Calu3 (cell line): ENCODE measurements around the gene TUBB8. TPM values are rescaled to one million over a fixed set of nuclear protein-coding genes. Genes with fewer than 3 reads are reported as not detected.
A peak's percentile ranks its signal among the peaks of the same experiment; 100 is the strongest.

Experiments
- Bru-seq: library from RNA; stranded (reverse); fragments of 400-500 nt; gene quantifications from one replicate; lab custom pipeline; 2021; lab: Mats Ljungman, UMichigan
- BruChase-seq, 2 experiments: library from RNA; stranded (reverse); fragments of 400-500 nt; gene quantifications; one replicate each; lab custom pipeline; 2021; lab: Mats Ljungman, UMichigan
- BruUV-seq: library from RNA; stranded (reverse); fragments of 400-500 nt; replicated peaks from 2 replicates; lab custom pipeline; 2021; lab: Mats Ljungman, UMichigan
- CTCF ChIA-PET: fragments of 300-600 bp; sonication (Branson Sonifier 250); formaldehyde crosslinking; loops from one replicate; lab custom pipeline; 2022; ENCODE audit warnings: antibody characterized with exemption; lab: Charles Lee
- DNase-seq: peaks from one replicate; pipeline ENCODE4 v3.0.0; 2022
- H3K27ac Mint-ChIP-seq: one replicate; pipeline ENCODE4 v1.8.0; 2022; ENCODE audit warnings: mixed read lengths; ENCODE audit not compliant: unreplicated experiment
- H3K27me3 Mint-ChIP-seq: one replicate; pipeline ENCODE4 v1.8.0; 2022; ENCODE audit warnings: mixed read lengths; ENCODE audit not compliant: unreplicated experiment
- H3K36me3 Mint-ChIP-seq: one replicate; pipeline ENCODE4 v1.8.0; 2022; ENCODE audit warnings: mild to moderate bottlenecking, moderate library complexity, mixed read lengths; ENCODE audit not compliant: insufficient read depth, unreplicated experiment
- H3K4me1 Mint-ChIP-seq: one replicate; pipeline ENCODE4 v1.8.0; 2022; ENCODE audit warnings: mild to moderate bottlenecking, low read depth, mixed read lengths; ENCODE audit not compliant: unreplicated experiment
- H3K4me3 Mint-ChIP-seq: one replicate; pipeline ENCODE4 v1.8.0; 2022; ENCODE audit warnings: mild to moderate bottlenecking, low read depth, moderate library complexity, mixed read lengths; ENCODE audit not compliant: unreplicated experiment
- H3K9me3 Mint-ChIP-seq: one replicate; pipeline ENCODE4 v1.8.0; 2022; ENCODE audit warnings: low read depth, mixed read lengths; ENCODE audit not compliant: unreplicated experiment
- intact Hi-C: fragments of 100-400 bp; cut with micrococcal nuclease; formaldehyde crosslinking; loops from one replicate; pipeline ENCODE4 v1.10.0; 2022; ENCODE audit not compliant: unreplicated experiment
- long read RNA-seq: library from polyadenylated mRNA; stranded (forward); transcript quantifications from one replicate; pipeline ENCODE4 v2.0.0, GENCODE V29; 2022
- total RNA-seq: library from RNA; stranded (reverse); gene quantifications from 2 replicates; pipeline ENCODE4 v1.2.3, GENCODE V29; 2022
- TF ChIP-seq, protein P1 (sequence below): fragments of 200-600 bp; IDR thresholded peaks from one replicate; pipeline ENCODE4 v1.8.0; 2022; ENCODE audit warnings: antibody characterized with exemption; ENCODE audit not compliant: unreplicated experiment

The TUBB8 gene
- 0.34 TPM in 1 of 2 replicates, not detected in the other for total RNA-seq
- Bru-seq, nascent RNA: percentile 37 among the genes with signal in this experiment
- percentile 59 among the genes with signal in this experiment for BruChase-seq, experiment 1, labeled RNA remaining after a 6-hour chase
- BruChase-seq, experiment 2, labeled RNA remaining after a 2-hour chase: percentile 52 among the genes with signal in this experiment
- long read RNA-seq: 0 reads

- TF ChIP-seq, protein P1, sequence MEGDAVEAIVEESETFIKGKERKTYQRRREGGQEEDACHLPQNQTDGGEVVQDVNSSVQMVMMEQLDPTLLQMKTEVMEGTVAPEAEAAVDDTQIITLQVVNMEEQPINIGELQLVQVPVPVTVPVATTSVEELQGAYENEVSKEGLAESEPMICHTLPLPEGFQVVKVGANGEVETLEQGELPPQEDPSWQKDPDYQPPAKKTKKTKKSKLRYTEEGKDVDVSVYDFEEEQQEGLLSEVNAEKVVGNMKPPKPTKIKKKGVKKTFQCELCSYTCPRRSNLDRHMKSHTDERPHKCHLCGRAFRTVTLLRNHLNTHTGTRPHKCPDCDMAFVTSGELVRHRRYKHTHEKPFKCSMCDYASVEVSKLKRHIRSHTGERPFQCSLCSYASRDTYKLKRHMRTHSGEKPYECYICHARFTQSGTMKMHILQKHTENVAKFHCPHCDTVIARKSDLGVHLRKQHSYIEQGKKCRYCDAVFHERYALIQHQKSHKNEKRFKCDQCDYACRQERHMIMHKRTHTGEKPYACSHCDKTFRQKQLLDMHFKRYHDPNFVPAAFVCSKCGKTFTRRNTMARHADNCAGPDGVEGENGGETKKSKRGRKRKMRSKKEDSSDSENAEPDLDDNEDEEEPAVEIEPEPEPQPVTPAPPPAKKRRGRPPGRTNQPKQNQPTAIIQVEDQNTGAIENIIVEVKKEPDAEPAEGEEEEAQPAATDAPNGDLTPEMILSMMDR: no peak
- no peak for DNase-seq
- Mint-ChIP-seq H3K9me3 (no peaks in the 10 kb centered on the region), H3K4me1 (no peaks in the 10 kb centered on the region), H3K4me3 (no peak within 1 kb of the TSS), H3K27me3 (no peaks in the 10 kb centered on the region), H3K36me3 (no peaks in the 10 kb centered on the region), H3K27ac (no peak within 1 kb of the TSS)
- CTCF ChIA-PET: no interaction called here
- intact Hi-C loops: no loop called here
- no TSS peak for BruUV-seq
Observed at GRCh38 chr10:48996-49395, at the start of gene TUBB8. Gene TUBB8 (minus strand): TSS chr10:49296. CDS start chr10:49238, 58 bp downstream.

DNA sequence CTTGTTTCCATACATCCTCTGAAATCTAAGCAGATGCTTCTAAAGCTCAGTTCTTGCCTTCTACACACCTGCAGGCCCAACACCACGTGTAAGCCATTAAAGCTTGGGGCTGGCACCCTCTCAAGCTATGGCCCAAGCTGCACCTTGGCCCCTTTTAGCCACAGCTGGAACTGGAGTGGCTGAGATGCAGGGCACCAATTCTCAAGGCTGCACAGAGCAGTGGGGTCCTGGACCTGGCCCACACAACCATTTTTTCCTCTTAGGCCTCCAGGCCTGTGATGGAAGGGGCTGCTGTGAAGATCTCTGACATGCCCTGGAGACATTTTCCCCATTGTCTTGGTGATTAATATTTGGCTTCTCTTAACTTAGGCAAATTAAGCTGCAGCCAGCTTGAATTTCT, 47.4 kb upstream of the TUBB8 start:
- CTCF ChIA-PET: no interaction called here
- DNase-seq: no peak
- H3K4me1 Mint-ChIP-seq: peaks cover 16% of the 10 kb centered on the region
- H3K27me3 Mint-ChIP-seq: no peaks in the 10 kb centered on the region
- intact Hi-C loops: no loop called here
- peaks cover 6% of the 10 kb centered on the region for H3K36me3 Mint-ChIP-seq
- H3K4me3 Mint-ChIP-seq: no peak overlapping the region
- no peak overlapping the region for H3K27ac Mint-ChIP-seq
- peaks cover 10% of the 10 kb centered on the region for H3K9me3 Mint-ChIP-seq
- TF ChIP-seq, protein P1: no peak
- BruUV-seq: no TSS peak

DNA sequence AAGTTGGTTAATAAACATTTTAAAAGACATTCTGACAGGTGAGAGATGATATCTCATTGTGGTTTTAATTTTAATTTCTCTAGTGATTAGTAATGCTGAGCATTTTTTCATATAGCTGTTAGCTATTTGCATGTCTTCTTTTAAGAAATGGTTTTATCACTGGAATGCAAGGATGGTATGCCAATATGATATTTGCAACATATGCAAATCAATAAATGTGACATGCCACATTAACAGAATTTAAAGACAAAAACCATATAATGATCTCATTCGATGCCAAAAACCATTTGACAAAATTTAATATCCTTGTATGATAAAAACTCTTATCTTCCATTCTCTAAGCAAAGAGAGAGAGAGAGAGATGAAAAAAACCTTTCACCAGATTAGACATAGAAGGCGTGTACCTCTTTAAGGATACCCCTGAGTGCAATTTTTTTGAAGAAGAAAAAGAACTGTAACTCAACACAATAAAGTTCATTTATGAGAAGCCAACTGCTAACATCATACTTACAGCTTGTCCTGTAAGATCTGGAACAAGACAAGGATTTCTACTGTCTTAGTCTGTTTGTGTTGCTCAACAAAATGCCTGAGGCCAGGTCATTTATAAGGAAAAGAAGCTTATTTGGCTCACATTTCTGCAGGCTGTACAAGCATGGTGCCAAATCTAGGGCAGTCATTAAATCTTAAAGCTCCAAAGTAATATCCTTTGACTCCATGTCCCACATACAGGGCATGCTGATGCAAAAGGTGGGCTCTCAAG, 46.4 kb upstream of the TUBB8 start:
- DNase-seq: no peak
- intact Hi-C loops: no loop called here
- H3K4me3 Mint-ChIP-seq: no peak overlapping the region
- CTCF ChIA-PET: no interaction called here
- TF ChIP-seq, protein P1: no peak
- peaks cover 10% of the 10 kb centered on the region for H3K9me3 Mint-ChIP-seq
- no peak overlapping the region for H3K27ac Mint-ChIP-seq
- H3K36me3 Mint-ChIP-seq: peaks cover 6% of the 10 kb centered on the region
- no TSS peak for BruUV-seq
- H3K27me3 Mint-ChIP-seq: no peaks in the 10 kb centered on the region
- H3K4me1 Mint-ChIP-seq: peaks cover 16% of the 10 kb centered on the region

DNA sequence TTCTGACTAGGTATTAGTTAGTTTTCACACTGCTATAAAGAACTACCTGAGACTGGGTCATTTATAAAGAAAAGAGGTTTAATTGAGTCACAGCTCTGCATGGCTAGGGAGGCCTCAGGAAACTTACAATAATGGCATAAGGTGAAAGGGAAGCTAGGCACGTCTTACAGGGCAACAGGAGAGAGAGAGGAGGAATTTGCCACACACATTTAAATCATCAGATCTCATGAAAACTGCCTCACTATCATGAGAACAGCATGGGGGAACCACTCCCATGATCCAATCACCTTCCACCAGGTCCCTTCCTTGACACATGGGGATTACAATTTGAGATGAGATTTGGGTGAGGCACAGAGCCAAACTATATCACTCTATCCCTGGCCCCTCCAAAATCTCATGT, 45.5 kb upstream of the TUBB8 start:
- no peak overlapping the region for H3K4me3 Mint-ChIP-seq
- peaks cover 10% of the 10 kb centered on the region for H3K9me3 Mint-ChIP-seq
- CTCF ChIA-PET: no interaction called here
- no TSS peak for BruUV-seq
- H3K36me3 Mint-ChIP-seq: peaks cover 6% of the 10 kb centered on the region
- TF ChIP-seq, protein P1: no peak
- intact Hi-C loops: no loop called here
- peaks cover 16% of the 10 kb centered on the region for H3K4me1 Mint-ChIP-seq
- H3K27ac Mint-ChIP-seq: no peak overlapping the region
- no peak for DNase-seq
- H3K27me3 Mint-ChIP-seq: no peaks in the 10 kb centered on the region
